GM12892 (cell line): ENCODE results near the gene ETS1.

Experiments
- POLR2A ChIP-seq: IDR thresholded peaks from 2 replicates; pipeline ENCODE4 v1.6.1; 2011; ENCODE audit warnings: low read depth, low read length, control low read depth
- POLR2AphosphoS5 ChIP-seq: IDR thresholded peaks from 2 replicates; pipeline ENCODE4 v1.6.1; 2011; ENCODE audit warnings: low read depth, low read length, control low read depth

DNA sequence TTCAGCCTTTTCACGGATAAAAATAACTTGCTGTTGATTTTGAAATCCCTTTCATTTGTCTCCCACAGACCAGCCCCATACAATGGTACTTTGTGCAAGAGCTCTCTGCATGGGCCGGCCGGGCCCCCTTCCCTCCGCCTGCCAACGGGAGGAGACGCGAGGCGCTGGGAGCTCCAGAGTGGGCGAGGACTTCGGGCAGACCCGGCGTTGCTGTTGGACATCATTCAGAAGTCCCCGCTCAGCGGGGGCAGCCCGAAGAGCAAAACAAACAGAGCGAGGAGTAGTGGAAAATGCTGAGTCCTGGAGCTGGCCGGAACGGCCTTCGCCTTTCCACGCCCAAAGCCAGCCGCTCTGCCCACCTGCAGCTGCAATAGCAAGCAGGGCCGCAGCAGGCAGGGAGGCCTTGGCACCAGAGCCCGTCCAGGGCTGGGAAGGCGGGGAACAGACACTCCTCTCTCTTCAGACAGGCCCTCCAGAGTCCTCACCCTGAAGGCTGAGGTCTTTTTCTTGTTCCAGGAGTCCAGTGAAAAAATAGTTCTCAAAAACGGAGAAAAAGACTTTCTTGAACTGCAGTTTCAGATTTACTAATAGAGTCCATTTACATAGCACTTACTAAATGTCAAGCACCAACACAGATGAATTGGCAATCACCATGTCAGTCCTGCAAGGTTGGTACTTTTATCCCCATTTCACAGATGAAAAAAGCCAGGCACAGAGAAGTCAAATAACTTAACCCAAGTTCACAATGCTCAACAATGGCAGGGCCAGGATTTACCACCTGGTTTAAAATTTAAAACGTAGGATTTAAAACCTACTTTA, 135.5 kb downstream of the ETS1 start:
- TF ChIP-seq POLR2AphosphoS5 (no peak), POLR2A (no peak)
